Transverse colon (tissue), 4 donors: ENCODE data around the gene GCNA. TPM values are rescaled to one million over a fixed set of nuclear protein-coding genes. Genes with fewer than 3 reads are reported as not detected.
A peak's percentile ranks its signal among the peaks of the same experiment; 100 is the strongest.

Source experiments
- DNase-seq: peaks from one replicate; pipeline ENCODE4 v3.0.0-alpha.2; 2019
- H3K27ac ChIP-seq, 4 donors: fragments of 200-600 bp; sonication (generic); 2 replicates each; pipeline ENCODE4 v1.5.1; 2016 to 2018; ENCODE audit warnings: inconsistent platforms in 4 of 4
- H3K27me3 ChIP-seq: fragments of 200-600 bp; sonication (generic); 2 replicates; pipeline ENCODE4 v1.5.1; 2017; ENCODE audit warnings: inconsistent platforms
- H3K36me3 ChIP-seq, 4 donors: fragments of 200-600 bp; sonication (generic); 2 replicates each; pipeline ENCODE4 v1.5.1; 2017 to 2019; ENCODE audit warnings: inconsistent platforms in 4 of 4
- H3K4me1 ChIP-seq, 4 donors: fragments of 200-600 bp; sonication (generic); 2 replicates each; pipeline ENCODE4 v1.5.1; 2017 to 2020; ENCODE audit warnings: inconsistent platforms in 4 of 4
- H3K4me3 ChIP-seq, 4 donors: fragments of 200-600 bp; sonication (generic); 1 replicate in 1 of 4; 2 replicates in 3 of 4; pipeline versions ENCODE4 v1.5.1 to v1.6.1; 2017 to 2019; ENCODE audit warnings: inconsistent platforms in 4 of 4
- H3K9me3 ChIP-seq, 2 donors: fragments of 200-600 bp; sonication (generic); 2 replicates each; pipeline ENCODE4 v1.5.1; 2017 to 2019; ENCODE audit warnings: inconsistent platforms in 2 of 2
- EP300 ChIP-seq: sonication (generic); formaldehyde crosslinking; IDR thresholded peaks from one replicate; pipeline ENCODE4 v1.6.1; 2017; ENCODE audit warnings: antibody characterized with exemption, low read depth
- POLR2A ChIP-seq: fragments of 450-650 bp; IDR thresholded peaks from one replicate; pipeline ENCODE4 v1.6.1; 2016; ENCODE audit warnings: antibody characterized with exemption, mild to moderate bottlenecking, moderate library complexity
- POLR2AphosphoS5 ChIP-seq, 3 donors: sonication (generic); formaldehyde crosslinking; IDR thresholded peaks; one replicate each; pipeline ENCODE4 v1.6.1; 2016; ENCODE audit warnings: antibody characterized with exemption in 3 of 3
- WGBS, 2 donors: methylation state at CpG; one replicate each; pipeline ENCODE4 v1.1.5; 2018; ENCODE audit warnings: low coverage in 1 of 2; 5-methylcytosine and 5-hydroxymethylcytosine counted together
- in situ Hi-C, 4 donors: fragments of 200-750 bp; cut with MboI; loops; one replicate each; pipeline versions ENCODE4 v1.15.0 to v1.15.1; 2017; ENCODE audit warnings: low sequenced_read_pairs in 3 of 4, low pct_ligation_motif_present in 1 of 4, low pct_unique_long_range_greater_than_20kb in 1 of 4
- intact Hi-C: fragments of 100-400 bp; cut with DNase I; formaldehyde crosslinking; loops from one replicate; pipeline ENCODE4 v1.15.1; 2023; ENCODE audit warnings: low total_unique reads
- total RNA-seq, 4 donors: library from RNA; depleted of rRNA; stranded (reverse); fragments of >200 nt; gene quantifications; one replicate each; pipeline ENCODE4 v1.1.0, GENCODE V29; 2016
- TF ChIP-seq, protein P1 (sequence below), 5 experiments: fragments of 200-600 bp in 3 of 5; fragments of 450-650 bp in 2 of 5; sonication (generic) in 3 of 5; IDR thresholded peaks; 1 replicate in 2 of 5; 2 replicates in 3 of 5; pipeline ENCODE4 v1.5.1; 2016 to 2017; ENCODE audit warnings: antibody characterized with exemption in 5 of 5, inconsistent platforms in 3 of 5, mild to moderate bottlenecking in 2 of 5, moderate library complexity in 1 of 5

Gene GCNA
- total RNA-seq, 4 donors from 2014 or later: 1.9 to 3.7 (median 3.0) TPM

DNA sequence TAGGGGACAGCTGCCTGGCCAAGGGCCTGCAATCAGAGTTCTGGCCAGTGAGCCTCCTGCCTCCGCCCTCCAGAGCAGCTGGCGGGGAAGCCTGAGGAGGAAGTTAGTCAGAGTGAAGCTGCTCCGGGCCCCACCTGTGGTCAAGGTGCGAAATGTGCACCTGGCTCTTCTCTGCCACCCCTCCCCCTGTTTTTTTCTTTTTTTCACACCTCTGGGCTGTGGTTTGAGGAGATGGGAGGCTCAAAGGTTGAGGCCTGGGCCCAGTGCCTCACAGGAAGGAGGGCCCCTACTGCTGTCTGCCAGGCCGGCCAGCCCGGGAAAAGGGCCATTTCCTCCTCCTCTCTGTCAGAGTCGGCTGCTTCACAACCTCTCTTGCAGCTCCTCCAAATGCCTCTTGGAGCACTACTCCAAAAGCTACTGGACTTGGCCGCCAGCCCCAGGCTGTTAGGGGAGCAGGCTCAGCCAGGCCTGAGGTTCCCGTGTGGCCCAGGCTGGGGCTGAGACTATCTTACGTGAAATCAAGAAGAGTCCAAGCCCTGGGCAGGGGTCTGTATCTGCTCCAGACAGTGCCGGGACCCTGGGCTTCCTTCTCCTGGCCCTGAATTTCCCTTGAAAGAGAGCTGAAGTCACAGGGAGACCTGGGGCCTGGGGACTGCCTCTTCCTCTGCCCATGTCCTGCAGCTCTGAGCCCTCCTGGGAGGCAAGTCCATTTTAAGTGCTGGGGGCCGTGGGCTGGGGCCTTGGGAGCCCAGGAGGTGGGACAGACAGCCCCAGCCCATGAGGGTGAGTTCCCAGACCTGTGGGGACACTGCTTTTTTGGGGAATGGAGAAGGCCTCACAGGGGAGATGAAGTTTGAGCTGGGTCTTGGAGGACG, 44.6 kb downstream of the GCNA start:
- Histone ChIP-seq H3K4me1 (peaks cover 17 to 66% (median 33%) of the 10 kb centered on the region in 4 donors), H3K36me3 (no peaks in the 10 kb centered on the region), H3K9me3 (no peaks in the 10 kb centered on the region), H3K27ac (peak overlapping the region; percentile 88 to 94 (median 91)), H3K4me3 (no peak overlapping the region), H3K27me3 (no peaks in the 10 kb centered on the region)
- intact Hi-C loops (no loop called here), in situ Hi-C loops (no loop called here)
- WGBS, 2 donors: 18% methylated on average over 13 of the region's 13 CpGs; no CpG with 5 or more reads in 1 of the 2 donors
- TF ChIP-seq, protein P1, sequence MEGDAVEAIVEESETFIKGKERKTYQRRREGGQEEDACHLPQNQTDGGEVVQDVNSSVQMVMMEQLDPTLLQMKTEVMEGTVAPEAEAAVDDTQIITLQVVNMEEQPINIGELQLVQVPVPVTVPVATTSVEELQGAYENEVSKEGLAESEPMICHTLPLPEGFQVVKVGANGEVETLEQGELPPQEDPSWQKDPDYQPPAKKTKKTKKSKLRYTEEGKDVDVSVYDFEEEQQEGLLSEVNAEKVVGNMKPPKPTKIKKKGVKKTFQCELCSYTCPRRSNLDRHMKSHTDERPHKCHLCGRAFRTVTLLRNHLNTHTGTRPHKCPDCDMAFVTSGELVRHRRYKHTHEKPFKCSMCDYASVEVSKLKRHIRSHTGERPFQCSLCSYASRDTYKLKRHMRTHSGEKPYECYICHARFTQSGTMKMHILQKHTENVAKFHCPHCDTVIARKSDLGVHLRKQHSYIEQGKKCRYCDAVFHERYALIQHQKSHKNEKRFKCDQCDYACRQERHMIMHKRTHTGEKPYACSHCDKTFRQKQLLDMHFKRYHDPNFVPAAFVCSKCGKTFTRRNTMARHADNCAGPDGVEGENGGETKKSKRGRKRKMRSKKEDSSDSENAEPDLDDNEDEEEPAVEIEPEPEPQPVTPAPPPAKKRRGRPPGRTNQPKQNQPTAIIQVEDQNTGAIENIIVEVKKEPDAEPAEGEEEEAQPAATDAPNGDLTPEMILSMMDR (IDR thresholded peaks at IDR 0.05): peak; percentile 13 to 46 (median 27)
- peak; percentile 45 to 81 (median 64) for TF ChIP-seq POLR2AphosphoS5 (IDR thresholded peaks at IDR 0.05)
- TF ChIP-seq EP300: no peak
- TF ChIP-seq POLR2A: peak; percentile 57
- DNase-seq: peak; percentile 87

DNA sequence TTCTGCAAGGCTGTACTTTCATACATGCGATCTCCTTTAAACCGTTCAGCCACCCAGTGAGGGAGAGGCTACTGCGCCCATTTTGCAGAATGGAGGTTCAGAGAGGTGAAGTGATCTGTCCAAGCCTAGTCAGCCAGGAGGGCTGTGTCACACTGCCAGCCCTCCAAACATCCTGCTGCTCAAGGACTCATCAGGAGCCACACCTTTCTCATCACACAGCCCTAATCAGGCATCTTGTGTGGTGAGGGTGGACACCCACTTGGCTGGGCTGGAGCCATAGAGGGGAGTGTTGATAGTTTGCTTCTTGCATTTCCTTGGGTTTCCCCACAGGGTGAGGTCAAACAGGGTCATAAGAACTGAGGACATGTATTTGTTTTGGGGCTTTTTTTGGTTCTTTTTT, 45.5 kb downstream of the GCNA start:
- H3K4me3 ChIP-seq: no peak overlapping the region
- in situ Hi-C loops (no loop called here), intact Hi-C loops (no loop called here)
- H3K27ac ChIP-seq: peak overlapping the region; percentile 88 to 94 (median 91)
- peak; percentile 24 for DNase-seq
- no peaks in the 10 kb centered on the region for H3K36me3 ChIP-seq
- no peaks in the 10 kb centered on the region for H3K9me3 ChIP-seq
- H3K4me1 ChIP-seq: peaks cover 17 to 57% (median 27%) of the 10 kb centered on the region in 4 donors
- H3K27me3 ChIP-seq: no peaks in the 10 kb centered on the region
- WGBS, 2 donors: 91% methylated on average over 3 of the region's 3 CpGs; no CpG with 5 or more reads in 1 of the 2 donors
- TF ChIP-seq EP300 (no peak), POLR2AphosphoS5 (IDR thresholded peaks at IDR 0.05) (no peak), POLR2A (no peak)
- TF ChIP-seq, protein P1 (IDR thresholded peaks at IDR 0.05): no peak

DNA sequence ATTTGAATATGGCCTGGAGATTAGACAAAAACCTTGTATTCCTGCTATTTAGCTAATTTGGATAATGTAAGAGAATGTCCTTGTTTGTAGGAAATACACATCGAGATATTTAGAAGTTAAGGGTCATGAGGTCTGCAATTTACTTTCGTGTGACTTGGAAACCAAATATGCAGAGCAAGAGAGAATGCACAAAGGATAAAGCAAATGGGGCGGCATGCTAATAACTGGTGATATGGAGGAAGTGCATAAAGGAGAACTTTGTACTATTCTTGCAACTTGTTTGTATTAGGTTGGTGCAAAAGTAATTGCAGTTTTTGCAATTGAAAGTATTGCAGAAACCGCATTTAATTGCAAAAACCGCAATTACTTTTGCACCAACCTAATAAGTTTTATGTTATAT, 47.2 kb downstream of the GCNA start:
- peaks cover 17 to 54% (median 27%) of the 10 kb centered on the region in 4 donors for H3K4me1 ChIP-seq
- in situ Hi-C loops (no loop called here), intact Hi-C loops (no loop called here)
- DNase-seq: no peak
- no peaks in the 10 kb centered on the region for H3K27me3 ChIP-seq
- H3K4me3 ChIP-seq: no peak overlapping the region
- no peak for TF ChIP-seq POLR2A
- TF ChIP-seq POLR2AphosphoS5 (IDR thresholded peaks at IDR 0.05): no peak
- no peak for TF ChIP-seq EP300
- TF ChIP-seq, protein P1 (IDR thresholded peaks at IDR 0.05): no peak
- H3K9me3 ChIP-seq: no peaks in the 10 kb centered on the region
- no peaks in the 10 kb centered on the region for H3K36me3 ChIP-seq
- peak overlapping the region in 2 of 4 donors; percentile 19 to 71 for H3K27ac ChIP-seq
- 72 to 77% methylated on average over 3 to 5 of the region's 5 CpGs for WGBS, 2 donors

DNA sequence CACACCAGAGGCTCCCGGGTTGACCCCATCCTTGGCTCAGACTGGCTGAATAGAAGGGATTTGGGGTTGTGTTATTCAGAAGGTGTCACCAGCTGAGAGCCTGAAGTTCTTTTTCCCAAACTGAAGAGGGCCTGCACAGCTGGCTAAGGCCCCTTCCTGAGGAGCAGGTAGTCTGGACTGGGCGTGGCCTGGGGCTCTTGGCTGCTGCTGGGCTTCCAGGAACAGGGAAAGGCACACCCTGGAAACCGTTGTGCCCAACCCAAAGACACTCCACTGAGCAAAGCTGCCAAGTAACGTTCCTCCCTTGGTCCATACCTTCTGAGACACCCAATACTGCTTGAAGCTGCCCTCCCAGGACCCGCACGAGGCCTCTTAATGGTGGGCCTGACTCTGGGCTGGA, 48.3 kb downstream of the GCNA start:
- Histone ChIP-seq H3K4me1 (peaks cover 17 to 47% (median 26%) of the 10 kb centered on the region in 4 donors), H3K36me3 (no peaks in the 10 kb centered on the region), H3K27ac (peak overlapping the region; percentile 25 to 71 (median 70)), H3K27me3 (no peaks in the 10 kb centered on the region), H3K4me3 (no peak overlapping the region), H3K9me3 (no peaks in the 10 kb centered on the region)
- TF ChIP-seq POLR2AphosphoS5 (IDR thresholded peaks at IDR 0.05) (no peak), EP300 (no peak), POLR2A (no peak)
- TF ChIP-seq, protein P1 (IDR thresholded peaks at IDR 0.05): no peak
- DNase-seq: peak; percentile 71
- WGBS, 2 donors: 57% methylated on average over 6 of the region's 6 CpGs; no CpG with 5 or more reads in 1 of the 2 donors
- in situ Hi-C loops: no loop called here
- intact Hi-C loops: no loop called here
